Mesothelial cell of epicardium (in vitro differentiated cells): ENCODE results near the gene GNE. TPM values are rescaled to one million over a fixed set of nuclear protein-coding genes. Genes with fewer than 3 reads are reported as not detected.
"Not testable (repeated sequence)": the region's sequence is repeated elsewhere in the genome, so short reads cannot be mapped to it uniquely, and the experiment has no call there.

Experiments used
- DNase-seq, 2 experiments: peaks; one replicate each; pipeline ENCODE4 v3.0.0; 2021; ENCODE audit warnings: low spot score in 2 of 2; ENCODE audit not compliant: unreplicated experiment in 2 of 2
- H3K27ac Mint-ChIP-seq: 2 replicates; pipeline ENCODE4 v1.8.0; 2021; ENCODE audit warnings: mixed read lengths
- H3K27me3 Mint-ChIP-seq: 2 replicates; pipeline ENCODE4 v1.8.0; 2021; ENCODE audit warnings: low read depth, mixed read lengths
- H3K36me3 Mint-ChIP-seq: 2 replicates; pipeline ENCODE4 v1.8.0; 2021; ENCODE audit warnings: mixed read lengths
- H3K4me1 Mint-ChIP-seq: 2 replicates; pipeline ENCODE4 v1.8.0; 2021; ENCODE audit warnings: mixed read lengths
- H3K4me3 Mint-ChIP-seq: 2 replicates; pipeline ENCODE4 v1.8.0; 2021; ENCODE audit warnings: mild to moderate bottlenecking, moderate library complexity, mixed read lengths
- H3K9me3 Mint-ChIP-seq: 2 replicates; pipeline ENCODE4 v1.8.0; 2021; ENCODE audit warnings: mixed read lengths
- CTCF ChIP-seq: fragments of 200-600 bp; sonication (generic); IDR thresholded peaks from one replicate; pipeline ENCODE4 v1.5.0; 2021; ENCODE audit warnings: antibody characterized with exemption; ENCODE audit not compliant: unreplicated experiment
- total RNA-seq: library from RNA; stranded (reverse); gene quantifications from 3 replicates; pipeline ENCODE4 v1.2.1, GENCODE V29; 2021

Gene GNE
- total RNA-seq, 1 donor from 2014 or later: 12.1 TPM

GRCh38 chr9:36258996-36259533, 817 bp upstream of the GNE start:
- DNase-seq: no peak
- H3K27me3 Mint-ChIP-seq: no peaks in the 10 kb centered on the region

GRCh38 chr9:36251428-36251827, 6.8 kb downstream of the GNE start:
- H3K4me1 Mint-ChIP-seq: no peaks in the 10 kb centered on the region
- no peaks in the 10 kb centered on the region for H3K27me3 Mint-ChIP-seq
- TF ChIP-seq CTCF: no peak
- DNase-seq: no peak
- H3K27ac Mint-ChIP-seq: no peak overlapping the region
- no peak overlapping the region for H3K4me3 Mint-ChIP-seq
- H3K9me3 Mint-ChIP-seq: no peaks in the 10 kb centered on the region
- H3K36me3 Mint-ChIP-seq: peaks cover 3% of the 10 kb centered on the region

More at GRCh38 chr9:36258996-36259533, 817 bp upstream of the GNE start:
- H3K4me1 Mint-ChIP-seq: peaks cover 6% of the 10 kb centered on the region
- no peaks in the 10 kb centered on the region for H3K36me3 Mint-ChIP-seq
- no peak for TF ChIP-seq CTCF
- H3K27ac Mint-ChIP-seq: peak overlapping the region; percentile 98
- H3K4me3 Mint-ChIP-seq: peak overlapping the region; percentile 96
- no peaks in the 10 kb centered on the region for H3K9me3 Mint-ChIP-seq

GRCh38 chr9:36250079-36250478, 8.2 kb downstream of the GNE start:
- H3K36me3 Mint-ChIP-seq: peaks cover 6% of the 10 kb centered on the region
- H3K9me3 Mint-ChIP-seq: no peaks in the 10 kb centered on the region
- H3K4me1 Mint-ChIP-seq: no peaks in the 10 kb centered on the region
- peak overlapping the region; percentile 5 for H3K27ac Mint-ChIP-seq
- H3K27me3 Mint-ChIP-seq: no peaks in the 10 kb centered on the region
- no peak for TF ChIP-seq CTCF
- no peak overlapping the region for H3K4me3 Mint-ChIP-seq
- DNase-seq: no peak

- Mint-ChIP-seq H3K4me3 (no peak overlapping the region), H3K4me1 (no peaks in the 10 kb centered on the region), H3K9me3 (no peaks in the 10 kb centered on the region), H3K36me3 (peaks cover 6% of the 10 kb centered on the region), H3K27ac (no peak overlapping the region), H3K27me3 (no peaks in the 10 kb centered on the region)
- TF ChIP-seq CTCF: no peak
- no peak for DNase-seq
Measured at GRCh38 chr9:36249189-36249588, 9.1 kb downstream of the GNE start.

- H3K36me3 Mint-ChIP-seq, H3K4me1 Mint-ChIP-seq, H3K4me3 Mint-ChIP-seq, H3K9me3 Mint-ChIP-seq, H3K27me3 Mint-ChIP-seq, H3K27ac Mint-ChIP-seq, DNase-seq: not testable (repeated sequence)
Measured at GRCh38 chr9:36248061-36248460, 10.2 kb downstream of the GNE start.

- no peaks in the 10 kb centered on the region for H3K27me3 Mint-ChIP-seq
- H3K36me3 Mint-ChIP-seq: peaks cover 6% of the 10 kb centered on the region
- no peak overlapping the region for H3K4me3 Mint-ChIP-seq
- no peak for DNase-seq
- H3K4me1 Mint-ChIP-seq: no peaks in the 10 kb centered on the region
- H3K27ac Mint-ChIP-seq: no peak overlapping the region
- no peaks in the 10 kb centered on the region for H3K9me3 Mint-ChIP-seq
- no peak for TF ChIP-seq CTCF
Measured at GRCh38 chr9:36247356-36247755, 10.9 kb downstream of the GNE start.
